Hepatocyte (in vitro differentiated cells): ENCODE data around the gene DHRS11.

Source experiments
- EZH2phosphoT487 ChIP-seq: fragments of 200-600 bp; sonication (generic); IDR thresholded peaks from one replicate; pipeline ENCODE4 v1.6.1; 2018; ENCODE audit warnings: antibody characterized with exemption, mild to moderate bottlenecking, low read depth, moderate library complexity; ENCODE audit not compliant: unreplicated experiment, severe bottlenecking
- TF ChIP-seq, protein P1 (sequence below): fragments of 200-600 bp; sonication (generic); IDR thresholded peaks from 2 replicates; pipeline ENCODE4 v1.5.1; 2016; ENCODE audit warnings: antibody characterized with exemption, mild to moderate bottlenecking; ENCODE audit not compliant: poor library complexity

DNA sequence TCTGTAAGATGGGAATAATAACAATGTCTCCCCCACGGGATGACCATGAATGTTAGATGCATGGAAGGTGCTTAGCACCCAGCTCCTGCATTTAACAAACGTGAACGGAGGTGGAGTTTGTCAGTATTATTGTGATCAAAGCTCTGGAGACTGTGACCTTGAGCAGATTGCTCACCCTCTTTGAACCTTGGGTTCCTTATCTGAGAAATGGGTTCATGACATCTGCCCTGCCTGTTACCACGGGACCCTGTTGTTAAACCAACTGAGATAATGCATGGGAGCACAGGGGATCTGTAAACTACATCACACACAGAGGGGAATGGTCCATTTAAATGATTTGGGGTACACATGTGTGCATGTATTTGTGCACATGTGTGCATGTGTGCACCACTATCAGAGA lies 39.3 kb downstream of the DHRS11 start:
- TF ChIP-seq, protein P1, sequence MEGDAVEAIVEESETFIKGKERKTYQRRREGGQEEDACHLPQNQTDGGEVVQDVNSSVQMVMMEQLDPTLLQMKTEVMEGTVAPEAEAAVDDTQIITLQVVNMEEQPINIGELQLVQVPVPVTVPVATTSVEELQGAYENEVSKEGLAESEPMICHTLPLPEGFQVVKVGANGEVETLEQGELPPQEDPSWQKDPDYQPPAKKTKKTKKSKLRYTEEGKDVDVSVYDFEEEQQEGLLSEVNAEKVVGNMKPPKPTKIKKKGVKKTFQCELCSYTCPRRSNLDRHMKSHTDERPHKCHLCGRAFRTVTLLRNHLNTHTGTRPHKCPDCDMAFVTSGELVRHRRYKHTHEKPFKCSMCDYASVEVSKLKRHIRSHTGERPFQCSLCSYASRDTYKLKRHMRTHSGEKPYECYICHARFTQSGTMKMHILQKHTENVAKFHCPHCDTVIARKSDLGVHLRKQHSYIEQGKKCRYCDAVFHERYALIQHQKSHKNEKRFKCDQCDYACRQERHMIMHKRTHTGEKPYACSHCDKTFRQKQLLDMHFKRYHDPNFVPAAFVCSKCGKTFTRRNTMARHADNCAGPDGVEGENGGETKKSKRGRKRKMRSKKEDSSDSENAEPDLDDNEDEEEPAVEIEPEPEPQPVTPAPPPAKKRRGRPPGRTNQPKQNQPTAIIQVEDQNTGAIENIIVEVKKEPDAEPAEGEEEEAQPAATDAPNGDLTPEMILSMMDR: no peak
- no peak for TF ChIP-seq EZH2phosphoT487
